ENCODE results near the gene EFNB3. TPM values are rescaled to one million over a fixed set of nuclear protein-coding genes. Genes with fewer than 3 reads are reported as not detected.

The EFNB3 gene
- total and polyA plus RNA-seq, 2 of the 4 experiments (the other 2 are of a cell fraction): 0.54 to 2.0 TPM

GRCh38 chr17:7673239-7673638 is 31.8 kb upstream of the EFNB3 start:
- Histone ChIP-seq H3K56ac (ENCODE audit: extremely low read depth, insufficient read depth, low read length) (no peak overlapping the region), H4K5ac (ENCODE audit: low read depth, low read length) (no peak overlapping the region), H3K9me3 (ENCODE audit: control insufficient read depth, insufficient read depth, low read length) (peaks cover 9% of the 10 kb centered on the region), H3K9ac (ENCODE audit: low read depth, low read length) (no peak overlapping the region), H2BK120ac (ENCODE audit: low read depth, low read length) (no peak overlapping the region), H4K8ac (ENCODE audit: low read depth in 2 of 2, low read length in 2 of 2) (no peak overlapping the region), H2AK5ac (ENCODE audit: low read depth, low read length) (no peak overlapping the region), H3K36me3 (ENCODE audit: control insufficient read depth, insufficient read depth, low read length) (peaks cover 55% of the 10 kb centered on the region), H3K27ac (ENCODE audit: insufficient read depth, low read length) (no peak overlapping the region), H2BK5ac (ENCODE audit: low read depth, low read length, poor library complexity, severe bottlenecking) (no peak overlapping the region), H2AK9ac (replicated peaks; ENCODE audit: low read depth, low read length, poor library complexity) (no peak overlapping the region), H3K23ac (ENCODE audit: low read depth, low read length) (no peak overlapping the region), H4K20me1 (ENCODE audit: insufficient read depth, low read length) (no peaks in the 10 kb centered on the region), H3K4me3 (ENCODE audit: insufficient read depth, low read depth, low read length) (no peak overlapping the region), H3K4ac (ENCODE audit: low read depth, low read length) (no peak overlapping the region), H3K9me1 (ENCODE audit: insufficient read depth, low read length) (no peaks in the 10 kb centered on the region; the same call in 1 of the 2 replicates), H2BK20ac (ENCODE audit: low read depth, low read length) (no peak overlapping the region), H2AFZ (replicated peaks; ENCODE audit: low read length, poor library complexity) (no peak overlapping the region), H4K91ac (ENCODE audit: insufficient read depth, low read depth, low read length) (no peak overlapping the region), H3K4me2 (ENCODE audit: low read depth, low read length) (no peak overlapping the region), H3K27me3 (ENCODE audit: control insufficient read depth, insufficient read depth, low read length) (no peaks in the 10 kb centered on the region), H3K14ac (replicated peaks; ENCODE audit: low read depth, low read length) (no peak overlapping the region), H3K4me1 (ENCODE audit: control insufficient read depth, insufficient read depth, low read length) (no peaks in the 10 kb centered on the region), H3K79me1 (ENCODE audit: low read depth in 1 of 2, low read length in 2 of 2) (peaks cover 7 to 14% of the 10 kb centered on the region in 2 experiments; a peak in 3 of 4 replicates), H3K18ac (ENCODE audit: low read depth, low read length) (no peak overlapping the region), H2BK15ac (ENCODE audit: low read depth, low read length) (no peak overlapping the region)
- no CpG with 5 or more reads among the region's 2 CpGs for WGBS, 2 experiments (ENCODE audit: extremely low coverage in 2 of 2, insufficient read length in 1 of 2)
- TF ChIP-seq RAD21 (IDR thresholded peaks at IDR 0.05; ENCODE audit: low read length) (peak; percentile 22; the same call in 1 of the 2 replicates), CHD1 (IDR thresholded peaks at IDR 0.05; ENCODE audit: low read depth, low read length) (no peak)
- TF ChIP-seq, protein P1, sequence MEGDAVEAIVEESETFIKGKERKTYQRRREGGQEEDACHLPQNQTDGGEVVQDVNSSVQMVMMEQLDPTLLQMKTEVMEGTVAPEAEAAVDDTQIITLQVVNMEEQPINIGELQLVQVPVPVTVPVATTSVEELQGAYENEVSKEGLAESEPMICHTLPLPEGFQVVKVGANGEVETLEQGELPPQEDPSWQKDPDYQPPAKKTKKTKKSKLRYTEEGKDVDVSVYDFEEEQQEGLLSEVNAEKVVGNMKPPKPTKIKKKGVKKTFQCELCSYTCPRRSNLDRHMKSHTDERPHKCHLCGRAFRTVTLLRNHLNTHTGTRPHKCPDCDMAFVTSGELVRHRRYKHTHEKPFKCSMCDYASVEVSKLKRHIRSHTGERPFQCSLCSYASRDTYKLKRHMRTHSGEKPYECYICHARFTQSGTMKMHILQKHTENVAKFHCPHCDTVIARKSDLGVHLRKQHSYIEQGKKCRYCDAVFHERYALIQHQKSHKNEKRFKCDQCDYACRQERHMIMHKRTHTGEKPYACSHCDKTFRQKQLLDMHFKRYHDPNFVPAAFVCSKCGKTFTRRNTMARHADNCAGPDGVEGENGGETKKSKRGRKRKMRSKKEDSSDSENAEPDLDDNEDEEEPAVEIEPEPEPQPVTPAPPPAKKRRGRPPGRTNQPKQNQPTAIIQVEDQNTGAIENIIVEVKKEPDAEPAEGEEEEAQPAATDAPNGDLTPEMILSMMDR (conservative IDR thresholded peaks at IDR 0.05; ENCODE audit: low read depth, low read length): peak; percentile 38
- DNase-seq (no peak), ATAC-seq (ENCODE audit: low read depth) (no peak)
- in situ Hi-C loops (cut with MboI; ENCODE audit: low sequenced_read_pairs) (no loop called here), intact Hi-C loops (cut with micrococcal nuclease) (no loop called here), dilution Hi-C loops (cut with HindIII; ENCODE audit: low sequenced_read_pairs, unreplicated experiment) (no loop called here)
- ChIA-PET CTCF (interaction anchor here (0.6 to 1.8 kb wide), 3 partner anchors 15 to 345 kb away, joined by 3 to 4 read pairs (median 3); partner anchors contain the start of gene WRAP53), POLR2A (ENCODE audit: unreplicated experiment) (no interaction called here)
- no TSS peak for BruUV-seq (replicated peaks)
